Aorta (tissue), 5 donors: ENCODE data around the gene SENP3. TPM values are rescaled to one million over a fixed set of nuclear protein-coding genes. Genes with fewer than 3 reads are reported as not detected.

ENCODE experiments used
- ATAC-seq: fragments of 200-7000 bp; cut with Tn5 transposase; one replicate; pipeline ENCODE4 v1.9.1; 2022; ENCODE audit warnings: moderate library complexity; ENCODE audit not compliant: low FRiP score
- DNase-seq, 2 donors: peaks; one replicate each; pipeline ENCODE4 v3.0.0-alpha.2; 2020
- H3K27ac ChIP-seq, 2 donors: one replicate each; pipeline ENCODE4 v1.5.1; 2013; ENCODE audit warnings: low read length in 2 of 2, mild to moderate bottlenecking in 2 of 2, moderate library complexity in 2 of 2, control low read depth in 1 of 2, inconsistent platforms in 1 of 2, low read depth in 1 of 2
- H3K27me3 ChIP-seq, 2 donors: one replicate each; pipeline ENCODE4 v1.6.1; 2013; ENCODE audit warnings: control low read depth in 1 of 2, low read length in 1 of 2, mild to moderate bottlenecking in 1 of 2, moderate library complexity in 1 of 2; ENCODE audit not compliant: insufficient read depth in 2 of 2, control insufficient read depth in 1 of 2
- H3K36me3 ChIP-seq, 2 donors: one replicate each; pipeline ENCODE4 v1.6.1; 2013; ENCODE audit warnings: control low read depth in 1 of 2, low read length in 1 of 2, mild to moderate bottlenecking in 1 of 2; ENCODE audit not compliant: insufficient read depth in 2 of 2, control insufficient read depth in 1 of 2
- H3K4me1 ChIP-seq, 2 donors: one replicate each; pipeline ENCODE4 v1.6.1; 2013; ENCODE audit warnings: low read length in 2 of 2, control low read depth in 1 of 2, mild to moderate bottlenecking in 1 of 2, moderate library complexity in 1 of 2; ENCODE audit not compliant: insufficient read depth in 2 of 2, control insufficient read depth in 1 of 2
- H3K4me3 ChIP-seq, 2 donors: one replicate each; pipeline ENCODE4 v1.5.1; 2013; ENCODE audit warnings: low read length in 2 of 2, control low read depth in 1 of 2, mild to moderate bottlenecking in 1 of 2
- H3K9me3 ChIP-seq: one replicate; pipeline ENCODE4 v1.6.1; 2013; ENCODE audit warnings: mild to moderate bottlenecking, low read length; ENCODE audit not compliant: control insufficient read depth
- WGBS, 2 donors: extraction: QIAGEN DNeasy Blood & Tissue Kit; methylation state at CpG; one replicate each; pipeline ENCODE4 v1.1.7; 2013; 5-methylcytosine and 5-hydroxymethylcytosine counted together
- intact Hi-C, 2 donors: fragments of 100-400 bp; cut with DNase I; formaldehyde crosslinking; loops; one replicate each; pipeline versions ENCODE4 v1.14.2 to v1.15.0; 2022
- long read RNA-seq, 2 donors: library from polyadenylated mRNA; unstranded; transcript quantifications; one replicate each; pipeline ENCODE4 v2.0.0, GENCODE V29; 2020 to 2021
- polyA plus RNA-seq, 2 donors: library from polyadenylated mRNA; stranded (reverse); fragments of 200-250 nt; gene quantifications; one replicate each; pipeline ENCODE4 v1.2.3, GENCODE V29; 2013
- total RNA-seq, 2 donors: library from RNA; stranded (reverse); fragmentation: NEBNext Ultra II Directional; extraction: Animal tissue kit (Norgen Biotek cat#: 25700); gene quantifications; one replicate each; pipeline ENCODE4 v1.2.1, GENCODE V29; 2021
- donor health status: healthy with polysubstance abuse.
- donor health status: Bipolar disorder and iron deficiency.
- donor health status: DM: no; HTN: no; CAD: no.
- donor health status: DM: no; HTN: no; CAD: no.
- donor health status: DM: yes; HTN: yes; CAD: no.

SENP3 gene
- total RNA-seq, result 10 to 100 TPM; 36.2 to 38.3 TPM
- 10 to 100 TPM; 48.4 to 75.1 TPM for polyA plus RNA-seq
- long read RNA-seq, donor 1, partial matches to known transcripts, result 2 of 3 reads
- long read RNA-seq, donor 1, other reads (novel, unspliced or antisense), result 0 of 3 reads
- long read RNA-seq, donor 2, transcript SENP3-201 (11 exons, 2,611 nt), result major isoform, 10 of 20 reads
- long read RNA-seq, donor 2, partial matches to known transcripts, result 9 of 20 reads
- long read RNA-seq, donor 2, other reads (novel, unspliced or antisense), result 0 of 20 reads

- Histone ChIP-seq H3K9me3 (no peaks in the 10 kb centered on the region), H3K36me3 (peaks cover 0 to 3% of the 10 kb centered on the region in 2 donors), H3K4me1 (no peaks in the 10 kb centered on the region), H3K27me3 (no peaks in the 10 kb centered on the region), H3K27ac (peak within 1 kb of the TSS; percentile 44 to 71), H3K4me3 (peak within 1 kb of the TSS; percentile 74 to 77)
- 0 to 1% methylated on average over 17 to 82 of the region's 82 CpGs for WGBS, 2 donors
- ATAC-seq (peak; percentile 92), DNase-seq (peak; percentile 94 to 97)
- intact Hi-C loops, result loop anchor here (1.0 to 10.0 kb wide), 2 partner anchors 47 to 207 kb away; partner anchors contain the start of genes KCTD11 (in 1 of the 2) and TMEM95 (in 1 of the 2)
Measured at GRCh38 chr17:7561589-7562207, at the start of gene SENP3. Gene SENP3 (plus strand): TSS chr17:7561919. CDS start chr17:7563077, 1,158 bp downstream.

GRCh38 chr17:7512105-7512504 lies 49.6 kb upstream of the SENP3 start:
- peaks cover 0 to 7% of the 10 kb centered on the region in 2 donors for H3K36me3 ChIP-seq
- intact Hi-C loops, result loop anchor here (2.0 to 5.0 kb wide), 2 partner anchors 75 to 79 kb away; partner anchors contain the start of gene SOX15 (in 1 of the 2)

DNA sequence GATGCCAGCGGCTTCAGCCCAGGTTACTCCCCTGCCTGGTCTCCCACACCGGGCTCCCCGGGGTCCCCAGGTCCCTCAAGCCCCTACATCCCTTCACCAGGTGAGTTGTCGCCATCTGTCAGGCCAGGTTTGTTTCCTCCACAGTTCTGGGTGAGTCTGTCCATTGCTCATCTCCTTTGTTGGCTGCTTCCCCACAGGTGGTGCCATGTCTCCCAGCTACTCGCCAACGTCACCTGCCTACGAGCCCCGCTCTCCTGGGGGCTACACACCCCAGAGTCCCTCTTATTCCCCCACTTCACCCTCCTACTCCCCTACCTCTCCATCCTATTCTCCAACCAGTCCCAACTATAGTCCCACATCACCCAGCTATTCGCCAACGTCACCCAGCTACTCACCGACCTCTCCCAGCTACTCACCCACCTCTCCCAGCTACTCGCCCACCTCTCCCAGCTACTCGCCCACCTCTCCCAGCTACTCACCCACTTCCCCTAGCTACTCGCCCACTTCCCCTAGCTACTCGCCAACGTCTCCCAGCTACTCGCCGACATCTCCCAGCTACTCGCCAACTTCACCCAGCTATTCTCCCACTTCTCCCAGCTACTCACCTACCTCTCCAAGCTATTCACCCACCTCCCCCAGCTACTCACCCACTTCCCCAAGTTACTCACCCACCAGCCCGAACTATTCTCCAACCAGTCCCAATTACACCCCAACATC lies 48.7 kb upstream of the SENP3 start:
- intact Hi-C loops, result loop anchor here (2.0 to 5.0 kb wide), 2 partner anchors 74 to 78 kb away; partner anchors contain the start of gene SOX15 (in 1 of the 2)
- Histone ChIP-seq H3K27ac (no peak overlapping the region), H3K9me3 (no peaks in the 10 kb centered on the region), H3K4me3 (no peak overlapping the region), H3K36me3 (peaks cover 0 to 7% of the 10 kb centered on the region in 2 donors), H3K27me3 (no peaks in the 10 kb centered on the region), H3K4me1 (no peaks in the 10 kb centered on the region)
- 88 to 91% methylated on average over 20 of the region's 20 CpGs for WGBS, 2 donors
- DNase-seq (no peak), ATAC-seq (no peak)

More at GRCh38 chr17:7512105-7512504, 49.6 kb upstream of the SENP3 start:
- no peaks in the 10 kb centered on the region for H3K9me3 ChIP-seq
- ATAC-seq, result no peak
- H3K4me1 ChIP-seq, result no peaks in the 10 kb centered on the region
- H3K27me3 ChIP-seq, result no peaks in the 10 kb centered on the region
- DNase-seq, result peak in 1 of 2 donors; percentile 75
- H3K27ac ChIP-seq, result no peak overlapping the region
- no peak overlapping the region for H3K4me3 ChIP-seq
- WGBS, 2 donors, result 87 to 93% methylated on average over 15 of the region's 15 CpGs

DNA sequence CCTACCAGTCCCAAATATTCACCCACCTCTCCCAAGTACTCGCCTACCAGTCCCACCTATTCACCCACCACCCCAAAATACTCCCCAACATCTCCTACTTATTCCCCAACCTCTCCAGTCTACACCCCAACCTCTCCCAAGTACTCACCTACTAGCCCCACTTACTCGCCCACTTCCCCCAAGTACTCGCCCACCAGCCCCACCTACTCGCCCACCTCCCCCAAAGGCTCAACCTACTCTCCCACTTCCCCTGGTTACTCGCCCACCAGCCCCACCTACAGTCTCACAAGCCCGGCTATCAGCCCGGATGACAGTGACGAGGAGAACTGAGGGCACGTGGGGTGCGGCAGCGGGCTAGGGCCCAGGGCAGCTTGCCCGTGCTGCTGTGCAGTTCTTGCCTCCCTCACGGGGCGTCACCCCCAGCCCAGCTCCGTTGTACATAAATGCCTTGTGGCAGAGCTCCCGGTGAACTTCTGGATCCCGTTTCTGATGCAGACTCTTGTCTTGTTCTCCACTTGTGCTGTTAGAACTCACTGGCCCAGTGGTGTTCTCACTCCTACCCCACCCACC lies 47.8 kb upstream of the SENP3 start:
- ATAC-seq (no peak), DNase-seq (no peak)
- Histone ChIP-seq H3K36me3 (peaks cover 0 to 2% of the 10 kb centered on the region in 2 donors), H3K27ac (no peak overlapping the region), H3K27me3 (no peaks in the 10 kb centered on the region), H3K4me1 (no peaks in the 10 kb centered on the region), H3K9me3 (no peaks in the 10 kb centered on the region), H3K4me3 (no peak overlapping the region)
- 73 to 77% methylated on average over 17 of the region's 17 CpGs for WGBS, 2 donors
- intact Hi-C loops, result loop anchor here (1.0 to 5.0 kb wide), 3 partner anchors 47 to 77 kb away; partner anchors contain the start of genes SENP3 (in 1 of the 2) and SOX15 (in 1 of the 2)

- H3K27ac ChIP-seq, result no peak overlapping the region
- DNase-seq (no peak), ATAC-seq (no peak)
- no peaks in the 10 kb centered on the region for H3K9me3 ChIP-seq
- H3K36me3 ChIP-seq, result peaks cover 0 to 2% of the 10 kb centered on the region in 2 donors
- H3K4me3 ChIP-seq, result no peak overlapping the region
- no peaks in the 10 kb centered on the region for H3K4me1 ChIP-seq
- WGBS, 2 donors, result 88 to 90% methylated on average over 13 of the region's 13 CpGs
- intact Hi-C loops, result loop anchor here in 1 of 2 donors (1.0 kb wide), 1 partner anchor 43 kb away; no protein-coding TSS in a partner anchor
- no peaks in the 10 kb centered on the region for H3K27me3 ChIP-seq
Measured at GRCh38 chr17:7515911-7516610, 45.7 kb upstream of the SENP3 start.

DNA sequence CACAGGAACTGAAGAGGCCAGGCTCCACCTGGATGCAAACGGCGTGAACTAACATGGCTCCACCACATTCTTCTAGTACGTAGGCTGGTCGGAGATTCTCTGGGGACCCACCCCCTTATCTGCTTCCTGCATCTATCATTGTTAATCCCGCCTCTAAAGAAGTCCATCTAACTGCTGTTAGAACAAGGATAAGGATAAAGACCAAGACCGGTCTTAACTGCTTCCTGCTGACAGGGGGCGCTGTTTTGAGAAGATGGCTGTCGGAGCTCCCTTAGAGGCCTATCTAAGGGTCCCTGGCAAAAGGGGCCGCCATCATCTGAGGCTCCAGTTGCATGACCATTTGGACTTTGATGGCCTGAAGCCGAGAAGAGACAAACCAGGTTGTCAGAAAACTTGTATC lies 38.7 kb upstream of the SENP3 start:
- 32 to 33% methylated on average over 10 of the region's 10 CpGs for WGBS, 2 donors
- intact Hi-C loops, result loop anchor here in 1 of 2 donors (2.0 kb wide), 1 partner anchor 66 kb away; no protein-coding TSS in a partner anchor
- no peak overlapping the region for H3K4me3 ChIP-seq
- H3K27me3 ChIP-seq, result no peaks in the 10 kb centered on the region
- no peaks in the 10 kb centered on the region for H3K4me1 ChIP-seq
- DNase-seq (no peak), ATAC-seq (no peak)
- no peaks in the 10 kb centered on the region for H3K36me3 ChIP-seq
- no peak overlapping the region for H3K27ac ChIP-seq
- H3K9me3 ChIP-seq, result no peaks in the 10 kb centered on the region

- no peak overlapping the region for H3K27ac ChIP-seq
- DNase-seq, result no peak
- ATAC-seq, result no peak
- intact Hi-C loops, result no loop called here
- no peaks in the 10 kb centered on the region for H3K9me3 ChIP-seq
- H3K4me1 ChIP-seq, result no peaks in the 10 kb centered on the region
- H3K36me3 ChIP-seq, result no peaks in the 10 kb centered on the region
- no peak overlapping the region for H3K4me3 ChIP-seq
- H3K27me3 ChIP-seq, result no peaks in the 10 kb centered on the region
Measured at GRCh38 chr17:7528842-7529241, 32.9 kb upstream of the SENP3 start.
